Fibroblast of skin of scalp (primary cell): ENCODE results near the gene PRSS33.

Experiments used
- DNase-seq: peaks from one replicate; pipeline ENCODE4 v3.0.0-alpha.2; 2013

PRSS33 gene

GRCh38 chr16:2820836-2821486 lies 33.6 kb upstream of the PRSS33 start:
- DNase-seq: no peak

- no peak for DNase-seq
Observed at GRCh38 chr16:2819939-2820835, 32.8 kb upstream of the PRSS33 start.

GRCh38 chr16:2819179-2819938 lies 32.0 kb upstream of the PRSS33 start:
- no peak for DNase-seq

GRCh38 chr16:2818272-2818876 lies 31.0 kb upstream of the PRSS33 start:
- no peak for DNase-seq

- DNase-seq: no peak
Observed at GRCh38 chr16:2817340-2818271, 30.2 kb upstream of the PRSS33 start.

GRCh38 chr16:2816751-2817339 lies 29.5 kb upstream of the PRSS33 start, which contains the start of gene PRSS21:
PRSS21 (plus strand) TSS chr16:2817237; CDS start chr16:2817269, 32 bp downstream.
- DNase-seq: no peak

GRCh38 chr16:2815299-2815771 lies 28.0 kb upstream of the PRSS33 start:
- no peak for DNase-seq

- DNase-seq: no peak
Observed at GRCh38 chr16:2814551-2815298, 27.4 kb upstream of the PRSS33 start.

GRCh38 chr16:2813771-2814221 lies 26.4 kb upstream of the PRSS33 start:
- DNase-seq: no peak

- no peak for DNase-seq
Observed at GRCh38 chr16:2811703-2812471, 24.5 kb upstream of the PRSS33 start.

GRCh38 chr16:2810651-2811050 lies 23.3 kb upstream of the PRSS33 start:
- DNase-seq: no peak

- no peak for DNase-seq
Observed at GRCh38 chr16:2809149-2809760, 21.9 kb upstream of the PRSS33 start.

- DNase-seq: no peak
Observed at GRCh38 chr16:2808181-2808580, 20.8 kb upstream of the PRSS33 start.

GRCh38 chr16:2806286-2806685 lies 18.9 kb upstream of the PRSS33 start:
- DNase-seq: no peak

GRCh38 chr16:2804728-2805127 lies 17.4 kb upstream of the PRSS33 start:
- DNase-seq: no peak

GRCh38 chr16:2803545-2804195 lies 16.3 kb upstream of the PRSS33 start:
- no peak for DNase-seq

GRCh38 chr16:2799859-2800226 lies 12.5 kb upstream of the PRSS33 start:
- DNase-seq: no peak

- DNase-seq: no peak
Observed at GRCh38 chr16:2799205-2799858, 12.0 kb upstream of the PRSS33 start.
